GM19240 (cell line): Measurements from ENCODE around the gene PHF23.
A peak's percentile ranks its signal among the peaks of the same experiment; 100 is the strongest.

Experiments
- DNase-seq: peaks from one replicate; pipeline ENCODE4 v3.0.0; 2011; ENCODE audit warnings: low spot score; ENCODE audit not compliant: insufficient read length

Gene PHF23

DNA sequence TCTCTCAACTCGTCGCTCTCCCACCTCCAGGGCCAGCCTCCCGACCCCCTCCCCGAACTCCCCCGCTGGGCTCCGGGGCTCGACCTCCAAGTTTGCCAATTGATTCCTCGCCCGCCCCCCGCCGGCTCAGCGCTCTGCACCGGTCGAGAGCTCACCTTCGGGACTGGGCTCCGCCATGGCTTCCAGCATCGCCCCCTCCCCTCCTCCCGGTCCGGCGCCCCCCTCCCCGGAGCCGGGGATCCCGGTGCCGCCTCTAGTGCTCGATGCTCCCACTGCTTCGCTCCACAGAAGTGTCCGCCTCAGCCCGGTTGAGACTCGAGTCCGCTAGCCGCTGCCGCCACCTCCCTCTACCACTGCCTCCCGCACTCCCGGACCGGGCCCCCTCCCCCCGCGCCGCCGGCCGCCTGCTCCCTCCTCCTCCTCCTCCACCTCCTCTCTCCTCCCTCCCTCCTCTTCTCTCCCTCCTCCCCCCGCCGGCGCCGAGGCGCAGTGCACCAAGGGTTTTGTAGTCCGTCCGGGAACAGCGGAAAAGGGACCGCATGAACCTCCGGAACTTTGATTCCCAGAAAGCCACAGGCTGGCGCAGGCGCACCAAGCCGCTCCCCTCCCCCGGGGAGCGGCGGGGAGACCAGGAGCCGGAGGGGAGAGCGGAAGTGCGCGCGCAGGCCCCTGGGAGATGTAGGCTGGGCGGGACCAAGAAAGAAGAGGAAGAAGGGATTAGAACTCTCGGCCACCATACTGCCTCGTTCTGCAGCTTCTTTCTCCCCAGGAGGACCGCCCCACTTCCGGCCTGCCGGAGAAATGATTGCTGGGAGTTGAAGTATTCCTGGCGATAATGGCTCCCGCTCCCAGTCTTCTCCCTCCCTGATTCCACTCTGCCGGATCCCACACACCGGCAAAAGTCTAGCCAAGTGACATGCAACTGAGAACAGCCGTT is at the start of gene PHF23:
Gene PHF23 (minus strand): TSS at position 367 of the 937 bp plus-strand sequence. CDS start 178 bp downstream, at position 189.
- peak; percentile 91 for DNase-seq

DNA sequence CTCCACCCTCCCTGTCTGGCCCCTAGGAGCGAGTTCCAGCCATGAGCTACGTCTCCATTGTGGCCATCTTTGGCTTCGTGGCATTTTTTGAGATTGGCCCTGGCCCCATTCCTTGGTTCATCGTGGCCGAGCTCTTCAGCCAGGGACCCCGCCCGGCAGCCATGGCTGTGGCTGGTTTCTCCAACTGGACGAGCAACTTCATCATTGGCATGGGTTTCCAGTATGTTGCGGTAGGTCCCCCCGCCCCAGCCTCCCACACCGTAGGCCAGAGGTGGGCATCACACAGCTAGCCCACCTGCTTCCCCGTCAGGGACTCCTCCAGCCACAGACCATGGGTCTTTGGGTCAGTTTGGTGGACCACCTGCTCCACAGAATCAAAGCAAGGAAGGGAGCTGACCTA is 46.4 kb upstream of the PHF23 start:
- no peak for DNase-seq

DNA sequence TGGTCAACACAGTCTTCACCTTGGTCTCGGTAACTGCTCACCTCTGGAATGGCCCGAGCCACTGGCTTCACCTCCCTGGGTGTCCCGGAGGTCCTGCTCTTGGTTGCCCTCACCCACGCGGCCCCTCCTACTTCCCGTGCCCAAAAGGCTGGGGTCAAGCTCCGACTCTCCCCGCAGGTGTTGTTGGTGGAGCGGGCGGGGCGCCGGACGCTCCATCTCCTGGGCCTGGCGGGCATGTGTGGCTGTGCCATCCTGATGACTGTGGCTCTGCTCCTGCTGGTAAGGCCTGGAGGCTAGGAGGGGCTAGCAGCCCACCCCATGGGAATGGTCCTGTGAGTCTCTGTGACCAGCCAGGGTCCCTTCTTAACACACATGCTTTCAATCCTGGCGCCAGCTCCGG is 45.7 kb upstream of the PHF23 start:
- no peak for DNase-seq

DNA sequence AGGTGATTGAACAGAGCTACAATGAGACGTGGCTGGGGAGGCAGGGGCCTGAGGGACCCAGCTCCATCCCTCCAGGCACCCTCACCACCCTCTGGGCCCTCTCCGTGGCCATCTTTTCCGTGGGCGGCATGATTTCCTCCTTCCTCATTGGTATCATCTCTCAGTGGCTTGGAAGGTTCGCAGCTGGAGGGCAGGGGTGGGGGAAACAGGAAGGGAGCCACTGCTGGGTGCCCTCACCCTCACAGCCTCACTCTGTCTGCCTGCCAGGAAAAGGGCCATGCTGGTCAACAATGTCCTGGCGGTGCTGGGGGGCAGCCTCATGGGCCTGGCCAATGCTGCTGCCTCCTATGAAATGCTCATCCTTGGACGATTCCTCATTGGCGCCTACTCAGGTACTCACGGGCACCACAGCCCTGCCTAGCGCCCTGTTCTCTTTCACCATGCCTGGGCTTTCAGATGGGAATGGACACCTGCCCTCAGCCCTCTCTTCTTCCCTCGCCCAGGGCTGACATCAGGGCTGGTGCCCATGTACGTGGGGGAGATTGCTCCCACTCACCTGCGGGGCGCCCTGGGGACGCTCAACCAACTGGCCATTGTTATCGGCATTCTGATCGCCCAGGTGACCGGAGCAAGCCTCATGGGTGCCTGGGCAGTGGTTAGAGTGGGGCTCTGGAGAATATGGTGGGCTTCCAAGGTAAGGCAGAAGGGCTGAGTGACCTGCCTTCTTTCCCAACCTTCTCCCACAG is 44.4 kb upstream of the PHF23 start:
- DNase-seq, result no peak

DNA sequence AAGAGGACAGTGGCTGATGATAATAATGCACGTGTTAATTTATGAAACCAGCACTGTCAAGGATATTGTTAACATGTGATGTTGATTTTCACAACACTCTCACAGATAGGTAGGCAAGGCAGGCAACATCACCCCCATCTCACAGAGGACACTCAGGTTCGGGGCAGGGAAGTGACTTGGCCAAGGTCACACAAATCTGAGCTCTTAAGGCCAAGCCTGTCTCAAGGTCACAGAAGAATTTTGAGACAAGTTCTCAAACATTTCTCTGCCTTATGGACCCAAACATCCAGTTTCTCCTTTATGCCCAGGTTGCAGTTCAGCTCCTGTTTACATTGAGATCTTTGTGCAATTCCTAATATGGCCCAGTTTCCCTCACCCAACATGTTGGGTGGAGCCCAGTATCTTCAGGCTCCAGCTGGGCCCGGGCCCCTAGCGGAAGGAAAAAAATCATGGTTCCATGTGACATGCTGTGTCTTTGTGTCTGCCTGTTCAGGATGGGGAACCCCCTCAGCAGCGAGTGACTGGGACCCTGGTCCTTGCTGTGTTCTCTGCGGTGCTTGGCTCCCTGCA is 43.6 kb upstream of the PHF23 start:
- DNase-seq, result no peak

DNA sequence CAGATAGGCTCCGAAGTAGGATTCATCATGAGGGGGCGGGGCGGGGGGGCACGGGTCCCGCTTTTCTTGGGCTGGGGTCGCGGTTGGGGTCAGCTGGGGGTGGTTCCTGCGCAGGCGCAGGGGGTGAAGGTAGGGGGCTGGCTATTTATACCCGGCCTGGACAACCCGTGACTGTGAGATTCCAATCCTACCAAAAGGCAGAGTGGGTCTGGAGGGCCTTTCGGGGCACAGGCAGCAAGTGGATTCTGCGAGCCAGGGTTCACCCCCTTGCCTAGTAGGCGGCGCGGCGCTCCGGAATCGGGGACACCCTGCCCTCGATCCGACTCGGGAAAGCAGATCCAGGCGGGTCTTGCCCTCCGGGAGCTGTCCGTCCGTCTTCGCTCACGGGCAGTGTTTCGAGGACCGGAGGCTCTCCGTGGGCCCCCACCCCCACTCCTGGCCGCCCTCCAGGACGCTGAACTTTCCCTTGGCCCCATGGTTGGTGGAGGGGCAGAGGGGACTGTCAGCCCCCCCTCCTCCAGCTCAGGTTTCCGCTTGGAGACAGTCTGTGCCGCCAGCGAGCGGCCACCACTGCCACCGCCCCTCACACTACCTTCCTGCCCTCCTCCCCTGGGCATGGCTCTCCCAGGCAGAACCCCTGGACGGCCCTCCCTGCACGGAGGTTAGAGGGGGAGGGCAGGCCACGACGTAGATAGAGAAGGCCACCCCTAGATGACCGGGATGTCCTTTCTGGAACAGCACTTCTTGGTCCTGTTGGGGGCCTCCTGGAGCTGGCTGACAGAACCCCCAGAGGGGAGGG is 42.9 kb upstream of the PHF23 start:
- no peak for DNase-seq

DNA sequence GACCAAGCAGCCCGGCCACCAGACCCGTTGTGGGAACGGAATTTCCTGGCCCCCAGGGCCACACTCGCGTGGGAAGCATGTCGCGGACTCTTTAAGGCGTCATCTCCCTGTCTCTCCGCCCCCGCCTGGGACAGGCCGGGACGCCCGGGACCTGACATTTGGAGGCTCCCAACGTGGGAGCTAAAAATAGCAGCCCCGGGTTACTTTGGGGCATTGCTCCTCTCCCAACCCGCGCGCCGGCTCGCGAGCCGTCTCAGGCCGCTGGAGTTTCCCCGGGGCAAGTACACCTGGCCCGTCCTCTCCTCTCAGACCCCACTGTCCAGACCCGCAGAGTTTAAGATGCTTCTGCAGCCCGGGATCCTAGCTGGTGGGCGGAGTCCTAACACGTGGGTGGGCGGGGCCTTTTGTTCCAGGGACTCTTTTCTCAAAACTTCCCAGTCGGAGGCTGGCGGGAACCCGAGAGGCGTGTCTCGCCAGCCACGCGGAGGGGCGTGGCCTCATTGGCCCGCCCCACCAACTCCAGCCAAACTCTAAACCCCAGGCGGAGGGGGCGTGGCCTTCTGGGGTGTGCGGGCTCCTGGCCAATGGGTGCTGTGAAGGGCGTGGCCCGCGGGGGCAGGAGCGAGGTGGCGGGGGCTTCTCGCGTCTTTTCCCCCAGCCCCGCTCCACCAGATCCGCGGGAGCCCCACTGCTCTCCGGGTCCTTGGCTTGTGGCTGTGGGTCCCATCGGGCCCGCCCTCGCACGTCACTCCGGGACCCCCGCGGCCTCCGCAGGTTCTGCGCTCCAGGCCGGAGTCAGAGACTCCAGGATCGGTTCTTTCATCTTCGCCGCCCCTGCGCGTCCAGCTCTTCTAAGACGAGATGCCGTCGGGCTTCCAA is 42.1 kb upstream of the PHF23 start, which contains the start of gene SLC2A4:
Gene SLC2A4 (plus strand): TSS at position 645 of the 879 bp plus-strand sequence. CDS start 217 bp downstream, at position 862.
- DNase-seq, result peak; percentile 97

DNA sequence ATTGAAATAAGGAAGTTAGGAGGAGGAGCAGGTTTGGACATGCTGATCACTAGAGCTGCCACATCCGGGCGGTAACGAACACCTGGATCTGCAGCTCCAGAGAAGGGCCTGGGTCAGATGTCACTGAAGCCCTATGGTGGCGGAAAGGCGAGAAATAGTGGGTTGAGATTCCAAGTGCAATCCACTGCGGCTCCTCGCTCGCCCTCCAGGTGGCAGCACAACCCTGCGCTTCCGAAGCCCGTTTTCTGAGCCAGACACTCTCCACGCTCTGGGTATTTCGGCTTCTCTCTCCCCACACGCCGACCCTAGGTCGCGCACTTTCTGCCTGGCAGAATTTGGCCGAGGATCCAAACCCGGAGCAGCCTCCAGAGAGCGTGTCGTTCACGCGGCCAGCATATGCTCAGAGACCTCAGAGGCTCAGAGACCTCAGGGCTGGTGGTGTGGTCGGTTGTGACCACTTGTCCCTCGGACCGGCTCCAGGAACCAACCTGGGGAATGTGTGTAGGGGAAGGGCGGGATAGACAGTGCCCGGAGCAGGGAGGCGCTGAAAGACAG is 41.3 kb upstream of the PHF23 start:
- peak; percentile 90 for DNase-seq

DNA sequence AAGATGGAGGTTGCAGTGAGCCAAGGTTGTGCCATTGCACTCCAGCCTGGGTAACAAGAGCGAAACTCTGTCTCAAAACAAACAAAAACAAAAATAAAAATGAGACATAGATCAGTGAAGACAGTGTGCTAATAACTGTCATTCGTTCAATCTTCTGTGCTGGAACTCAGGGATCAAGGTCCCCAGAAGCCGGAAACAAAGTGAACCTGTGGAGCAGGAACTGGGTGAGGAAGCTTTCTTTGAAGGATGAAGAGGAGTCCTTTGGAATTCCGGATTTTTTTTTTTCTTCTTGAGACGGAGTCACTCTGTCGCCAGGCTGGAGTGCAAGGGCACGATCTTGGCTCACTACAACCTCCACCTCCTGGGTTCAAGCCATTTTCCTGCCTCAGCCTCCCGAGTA is 40.2 kb upstream of the PHF23 start:
- no peak for DNase-seq

DNA sequence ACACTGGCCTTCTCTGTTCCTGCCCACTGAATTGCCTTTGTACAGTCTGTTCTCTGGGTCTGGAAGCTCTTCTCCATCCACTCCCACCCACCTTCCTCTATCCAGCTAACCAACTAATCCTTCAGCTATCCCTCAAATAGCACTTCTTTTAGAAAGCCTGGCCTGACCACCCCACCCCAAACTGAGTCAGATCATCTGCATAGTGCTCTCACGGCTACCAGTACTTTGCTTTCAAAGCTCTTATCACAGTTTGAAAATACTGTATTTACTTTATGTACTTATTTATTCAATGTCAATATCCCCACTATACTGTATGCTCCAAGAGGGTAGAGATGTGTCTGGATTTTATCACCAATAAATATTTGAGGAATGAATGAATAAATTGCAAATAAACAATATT is 27.5 kb upstream of the PHF23 start:
- no peak for DNase-seq

DNA sequence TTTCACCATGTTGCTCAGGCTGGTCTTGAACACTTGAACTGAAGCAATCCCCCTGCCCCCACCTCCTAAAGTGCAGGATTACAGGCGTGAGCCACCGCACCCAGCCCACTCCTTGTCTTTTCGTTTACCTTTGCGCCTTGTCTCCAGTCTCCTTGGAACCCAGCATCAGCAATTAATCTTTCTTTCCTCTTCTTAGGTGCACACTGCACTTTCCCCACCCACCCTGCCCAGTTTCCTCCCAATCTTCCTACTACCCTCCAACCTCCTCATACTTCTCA is 24.5 kb upstream of the PHF23 start:
- DNase-seq, result no peak

DNA sequence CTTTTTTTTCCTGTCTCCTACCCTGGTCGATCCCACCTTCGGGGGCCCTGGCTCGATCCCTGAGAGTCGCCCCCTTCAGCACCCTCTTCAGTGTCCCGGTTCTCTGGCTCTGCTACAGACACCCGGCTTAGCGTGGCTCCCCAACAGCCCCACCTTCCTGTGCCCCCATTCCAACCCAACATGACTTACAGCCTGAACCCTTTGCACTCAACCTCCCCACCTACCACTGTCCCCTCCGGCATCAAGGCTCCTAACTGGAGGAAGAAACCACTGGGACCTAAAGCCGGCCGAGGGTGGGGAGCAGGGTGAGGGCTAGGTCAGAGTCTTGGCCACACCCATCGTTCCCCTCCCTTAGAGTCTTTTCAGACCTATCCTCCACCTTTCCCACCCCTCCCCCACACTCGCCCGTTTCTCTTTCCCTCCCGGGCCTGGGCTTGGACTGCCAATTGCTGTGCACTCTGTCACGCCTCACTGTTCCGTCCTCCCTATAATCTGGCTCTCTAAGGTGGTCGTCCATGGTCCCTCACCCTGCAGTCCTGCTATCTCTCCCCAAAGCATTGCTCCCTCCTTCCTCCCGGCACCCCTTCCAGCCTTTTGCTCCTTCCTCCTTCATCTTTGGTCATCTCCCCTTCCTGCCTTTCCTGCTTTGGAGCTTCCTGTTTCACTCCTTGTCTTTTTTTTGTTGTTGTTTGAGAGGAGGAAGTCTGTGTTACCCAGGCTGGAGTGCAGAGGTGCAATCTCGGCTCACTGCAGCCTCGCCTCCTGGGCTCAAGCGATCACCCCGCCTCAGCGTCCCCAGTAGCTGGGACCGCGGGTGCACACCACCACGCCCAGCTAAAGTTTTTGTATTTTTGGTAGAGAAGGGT is 23.9 kb upstream of the PHF23 start:
- DNase-seq, result no peak

DNA sequence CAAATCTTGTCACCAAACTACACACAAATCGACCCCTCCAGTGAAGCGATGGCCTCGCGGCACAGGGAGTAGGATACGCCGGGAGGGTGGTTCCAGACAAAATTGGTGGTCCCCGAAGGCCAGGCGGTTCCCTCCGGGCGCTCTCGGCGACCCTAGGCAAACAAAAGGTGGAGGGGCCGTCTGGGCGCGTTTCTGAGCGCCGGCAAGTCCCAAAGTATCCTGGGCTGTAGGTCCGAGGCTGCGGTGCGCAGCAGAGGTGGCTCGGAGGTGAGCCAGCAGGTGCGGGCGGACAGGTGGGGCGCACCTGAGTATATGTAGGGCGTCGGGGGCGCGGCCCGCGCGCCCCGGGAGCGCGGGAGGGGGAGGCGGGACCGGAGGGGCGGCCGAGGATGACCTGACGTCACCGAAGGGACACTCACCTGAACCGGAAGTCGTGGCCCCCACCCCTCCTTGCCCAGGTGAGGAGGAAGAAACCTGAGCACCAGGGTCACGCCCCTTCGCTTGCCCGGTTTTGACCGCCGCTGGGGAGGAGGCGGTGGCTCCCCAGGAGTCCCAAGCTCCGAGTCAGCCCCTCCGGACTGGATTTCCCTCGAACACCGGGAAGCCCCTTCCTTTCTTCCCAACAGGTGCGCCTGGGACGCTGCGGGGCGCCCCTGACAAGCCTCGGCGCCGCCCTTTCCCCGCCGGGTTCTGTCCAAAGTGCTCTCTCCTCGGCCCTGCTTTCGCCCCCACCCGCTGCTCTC is 23.1 kb upstream of the PHF23 start, which contains the start of gene CLDN7:
Gene CLDN7 (minus strand): TSS at position 287 of the 743 bp plus-strand sequence. CDS start 435 bp downstream, outside the sequence.
- DNase-seq, result no peak

DNA sequence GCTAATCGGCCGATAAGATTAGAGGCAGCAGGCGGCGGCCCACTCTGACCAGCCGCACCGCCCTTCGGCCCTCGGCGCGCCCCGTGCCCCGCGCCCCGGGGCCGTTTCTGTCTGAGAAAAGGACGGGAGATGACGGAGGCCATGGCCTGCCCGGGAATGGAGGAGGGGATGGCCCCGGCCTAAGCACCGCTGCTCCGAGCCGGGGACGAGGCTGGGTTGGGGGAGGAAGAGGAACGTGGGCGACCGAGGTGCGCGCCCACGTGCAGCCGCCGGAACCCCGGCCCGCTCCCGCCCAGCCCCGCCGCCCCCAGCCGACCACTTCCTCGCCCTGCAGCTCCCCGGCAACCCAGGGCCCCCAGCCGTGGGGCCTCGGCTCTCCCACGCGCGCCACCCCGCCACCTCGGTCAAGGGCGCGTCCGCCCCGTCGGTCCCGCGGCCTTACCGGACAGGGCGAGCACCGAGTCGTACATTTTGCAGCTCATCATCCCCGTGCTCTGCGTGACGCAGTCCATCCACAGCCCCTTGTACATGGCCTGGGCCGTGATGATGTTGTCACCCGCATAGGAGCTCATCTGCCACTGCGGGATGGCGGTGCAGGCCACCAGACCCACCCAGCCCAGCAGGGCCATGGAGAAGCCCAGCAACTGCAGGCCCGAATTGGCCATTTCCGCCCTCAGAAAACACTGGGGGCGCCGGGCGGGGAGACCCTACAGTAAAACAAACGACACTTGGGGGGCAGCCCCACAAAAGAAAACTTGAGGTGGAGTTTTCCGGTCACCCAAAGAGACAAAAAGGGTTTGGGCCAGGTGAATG is 22.3 kb upstream of the PHF23 start:
- no peak for DNase-seq

DNA sequence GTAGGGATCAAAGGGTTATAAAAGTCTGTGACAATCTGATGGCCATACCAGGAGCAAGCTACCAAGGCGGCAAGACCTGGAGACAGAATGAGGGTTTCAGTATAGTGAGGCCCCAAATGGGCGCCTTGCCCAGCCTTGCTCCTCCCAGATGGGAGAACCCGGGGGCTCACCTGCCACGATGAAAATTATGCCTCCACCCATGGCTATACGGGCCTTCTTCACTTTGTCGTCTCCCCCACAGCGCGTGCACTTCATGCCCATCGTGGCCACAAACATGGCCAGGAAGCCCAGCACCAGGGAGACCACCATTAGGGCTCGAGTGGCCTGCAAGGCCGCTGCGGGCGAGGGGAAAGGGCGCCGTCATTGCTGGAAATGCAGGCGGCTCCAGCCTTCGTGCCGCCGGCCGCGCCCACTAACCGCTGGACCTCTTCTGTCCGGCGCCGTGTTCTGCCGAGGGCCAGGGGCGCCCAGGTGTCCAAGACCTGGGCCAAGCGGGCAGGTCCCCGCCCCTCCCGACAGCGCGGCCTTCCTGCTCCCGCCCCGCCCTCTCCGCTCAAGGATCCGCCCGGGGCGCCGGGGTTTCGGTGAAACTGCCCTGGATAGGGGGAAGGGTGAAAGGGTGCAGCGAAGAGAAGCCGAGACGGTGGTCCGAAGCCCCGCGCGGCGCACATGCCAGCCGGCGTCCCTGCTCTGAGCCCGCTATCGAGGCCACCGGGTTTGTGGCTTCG is 21.6 kb upstream of the PHF23 start:
- no peak for DNase-seq

DNA sequence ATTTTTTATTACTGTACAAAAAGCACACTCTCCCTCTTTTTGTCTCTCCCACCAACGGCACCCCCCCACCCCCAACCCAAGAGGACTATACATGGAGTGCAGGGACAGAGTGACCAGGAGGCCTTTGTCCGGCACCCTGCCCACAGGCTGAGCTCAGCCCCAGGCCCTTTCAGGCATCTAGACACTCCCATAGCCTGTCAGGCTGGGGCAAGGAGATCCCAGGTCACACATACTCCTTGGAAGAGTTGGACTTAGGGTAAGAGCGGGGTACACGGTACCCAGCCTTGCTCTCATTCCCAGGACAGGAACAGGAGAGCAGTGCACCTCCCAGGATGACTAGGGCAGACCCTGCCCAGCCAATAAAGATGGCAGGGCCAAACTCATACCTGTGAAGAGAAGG is 20.9 kb upstream of the PHF23 start:
- DNase-seq, result no peak

DNA sequence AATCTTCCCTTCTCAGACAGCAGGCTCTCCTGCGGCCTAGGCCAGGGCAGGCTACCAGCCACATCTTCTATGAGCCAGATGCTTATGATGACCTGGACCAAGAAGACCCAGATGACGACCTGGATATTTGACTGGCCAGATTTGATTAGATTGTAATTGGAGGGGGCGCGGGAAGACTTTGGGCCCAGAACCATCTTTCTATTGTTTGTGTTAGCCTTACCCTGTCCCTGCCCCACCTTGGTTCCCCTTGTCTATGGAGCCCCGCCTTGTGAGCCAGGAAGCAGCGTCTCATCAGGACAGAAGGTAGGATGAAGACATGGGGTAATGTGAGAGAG is 20.3 kb upstream of the PHF23 start:
- DNase-seq, result no peak
